Caco-2 (cell line): ENCODE measurements around the gene PAPSS1. TPM values are rescaled to one million over a fixed set of nuclear protein-coding genes. Genes with fewer than 3 reads are reported as not detected.

Source experiments
- BruUV-seq: library from RNA; stranded (reverse); fragments of 400-500 nt; replicated peaks from 2 replicates; lab custom pipeline; 2021; lab: Mats Ljungman, UMichigan
- CTCF ChIA-PET: fragments of 300-600 bp; sonication (Branson Sonifier 250); formaldehyde crosslinking; loops from one replicate; lab custom pipeline; 2022; ENCODE audit warnings: antibody characterized with exemption; lab: Charles Lee
- POLR2A ChIA-PET: fragments of 300-600 bp; sonication (Branson Sonifier 250); formaldehyde crosslinking; loops from one replicate; lab custom pipeline; 2022; ENCODE audit warnings: antibody characterized with exemption; lab: Charles Lee
- DNase-seq, 2 experiments: peaks; one replicate each; pipeline versions ENCODE4 v3.0.0 to v3.0.0-alpha.2; 2020 to 2022
- H3K27me3 ChIP-seq: replicated peaks from 2 replicates; pipeline ENCODE4 v1.6.0; 2011; ENCODE audit warnings: low read length; ENCODE audit not compliant: control insufficient read depth, insufficient read depth
- H3K36me3 ChIP-seq: 2 replicates; pipeline ENCODE4 v1.5.1; 2011; ENCODE audit warnings: low read length; ENCODE audit not compliant: control insufficient read depth, insufficient read depth
- H3K4me1 ChIP-seq: fragments of 250-450 bp; sonication (Bioruptor Pico); 2 replicates; pipeline ENCODE4 v1.5.1; 2020; ENCODE audit warnings: mild to moderate bottlenecking
- H3K4me3 ChIP-seq: 2 replicates; pipeline ENCODE4 v1.5.1; 2011; ENCODE audit warnings: low read depth, mild to moderate bottlenecking, control low read depth, low read length
- H3K9me3 ChIP-seq: fragments of 250-450 bp; sonication (Bioruptor Pico); 2 replicates; pipeline ENCODE4 v1.5.1; 2020; ENCODE audit warnings: mild to moderate bottlenecking, moderate library complexity
- H3K27ac Mint-ChIP-seq: one replicate; pipeline ENCODE4 v1.8.0; 2022; ENCODE audit warnings: mixed read lengths; ENCODE audit not compliant: unreplicated experiment
- H3K27me3 Mint-ChIP-seq: one replicate; pipeline ENCODE4 v1.8.0; 2022; ENCODE audit warnings: mixed read lengths; ENCODE audit not compliant: insufficient read depth, unreplicated experiment
- H3K36me3 Mint-ChIP-seq: one replicate; pipeline ENCODE4 v1.8.0; 2022; ENCODE audit warnings: mild to moderate bottlenecking, mixed read lengths; ENCODE audit not compliant: insufficient read depth, unreplicated experiment
- H3K4me1 Mint-ChIP-seq: one replicate; pipeline ENCODE4 v1.8.0; 2022; ENCODE audit warnings: low read depth, mixed read lengths; ENCODE audit not compliant: unreplicated experiment
- H3K4me3 Mint-ChIP-seq: one replicate; pipeline ENCODE4 v1.8.0; 2022; ENCODE audit warnings: mild to moderate bottlenecking, moderate library complexity, mixed read lengths; ENCODE audit not compliant: unreplicated experiment
- H3K9me3 Mint-ChIP-seq: one replicate; pipeline ENCODE4 v1.8.0; 2022; ENCODE audit warnings: mixed read lengths; ENCODE audit not compliant: unreplicated experiment
- intact Hi-C: fragments of 100-400 bp; cut with micrococcal nuclease; formaldehyde crosslinking; loops from one replicate; pipeline ENCODE4 v1.10.0; 2022; ENCODE audit not compliant: unreplicated experiment
- total RNA-seq: library from RNA; stranded (reverse); gene quantifications from 2 replicates; pipeline ENCODE4 v1.2.3, GENCODE V29; 2022
- TF ChIP-seq, protein P1 (sequence below), 2 experiments: fragments of 200-600 bp in 1 of 2; IDR thresholded peaks; 1 replicate in 1 of 2; 2 replicates in 1 of 2; pipeline versions ENCODE4 v1.5.1 to v1.8.0; 2011 to 2022; ENCODE audit warnings: antibody characterized with exemption in 1 of 2, control low read depth in 1 of 2, inconsistent platforms in 1 of 2, low read depth in 1 of 2, low read length in 1 of 2, mild to moderate bottlenecking in 1 of 2, moderate library complexity in 1 of 2; ENCODE audit not compliant: insufficient read depth in 1 of 2, severe bottlenecking in 1 of 2, unreplicated experiment in 1 of 2

Gene PAPSS1
- total RNA-seq, 1 experiment from 2014 or later, result 66.1 TPM

GRCh38 chr4:107712236-107712635 lies 7.8 kb downstream of the PAPSS1 start:
- Histone ChIP-seq H3K4me3 (no peak overlapping the region), H3K36me3 (no peaks in the 10 kb centered on the region), H3K4me1 (peaks cover 9% of the 10 kb centered on the region), H3K9me3 (no peaks in the 10 kb centered on the region), H3K27me3 (no peaks in the 10 kb centered on the region)
- DNase-seq, result no peak
- Mint-ChIP-seq H3K36me3 (peaks cover 10% of the 10 kb centered on the region), H3K4me3 (no peak overlapping the region), H3K27ac (no peak overlapping the region), H3K9me3 (peaks cover 9% of the 10 kb centered on the region), H3K27me3 (no peaks in the 10 kb centered on the region), H3K4me1 (peaks cover 12% of the 10 kb centered on the region)
- ChIA-PET POLR2A (no interaction called here), CTCF (no interaction called here)
- intact Hi-C loops, result no loop called here
- no TSS peak for BruUV-seq
- TF ChIP-seq, protein P1, sequence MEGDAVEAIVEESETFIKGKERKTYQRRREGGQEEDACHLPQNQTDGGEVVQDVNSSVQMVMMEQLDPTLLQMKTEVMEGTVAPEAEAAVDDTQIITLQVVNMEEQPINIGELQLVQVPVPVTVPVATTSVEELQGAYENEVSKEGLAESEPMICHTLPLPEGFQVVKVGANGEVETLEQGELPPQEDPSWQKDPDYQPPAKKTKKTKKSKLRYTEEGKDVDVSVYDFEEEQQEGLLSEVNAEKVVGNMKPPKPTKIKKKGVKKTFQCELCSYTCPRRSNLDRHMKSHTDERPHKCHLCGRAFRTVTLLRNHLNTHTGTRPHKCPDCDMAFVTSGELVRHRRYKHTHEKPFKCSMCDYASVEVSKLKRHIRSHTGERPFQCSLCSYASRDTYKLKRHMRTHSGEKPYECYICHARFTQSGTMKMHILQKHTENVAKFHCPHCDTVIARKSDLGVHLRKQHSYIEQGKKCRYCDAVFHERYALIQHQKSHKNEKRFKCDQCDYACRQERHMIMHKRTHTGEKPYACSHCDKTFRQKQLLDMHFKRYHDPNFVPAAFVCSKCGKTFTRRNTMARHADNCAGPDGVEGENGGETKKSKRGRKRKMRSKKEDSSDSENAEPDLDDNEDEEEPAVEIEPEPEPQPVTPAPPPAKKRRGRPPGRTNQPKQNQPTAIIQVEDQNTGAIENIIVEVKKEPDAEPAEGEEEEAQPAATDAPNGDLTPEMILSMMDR (IDR thresholded peaks at IDR 0.05; ENCODE audit: insufficient read depth in 1 of 2, low read depth in 1 of 2, low read length in 1 of 2, severe bottlenecking in 1 of 2, unreplicated experiment in 1 of 2), result no peak

DNA sequence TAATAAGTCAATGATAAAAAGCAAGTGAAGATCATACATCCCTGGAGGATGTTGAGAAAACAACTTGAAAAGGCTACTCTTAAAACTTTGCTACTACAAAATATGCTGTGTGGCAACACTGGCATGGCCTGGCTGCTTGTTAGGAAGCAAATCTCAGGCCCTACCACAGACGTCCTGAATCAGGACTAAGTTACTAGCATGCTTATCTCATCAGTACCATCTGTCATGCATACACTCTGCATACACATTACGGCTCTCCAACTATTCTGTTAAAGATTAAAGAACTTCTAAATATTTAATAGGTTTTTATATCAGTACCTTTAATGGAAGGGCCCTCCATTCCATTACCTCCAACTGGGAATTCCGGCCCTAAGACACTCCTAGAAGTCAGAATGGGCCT lies 8.2 kb downstream of the PAPSS1 start:
- H3K36me3 Mint-ChIP-seq, result peaks cover 10% of the 10 kb centered on the region
- H3K4me3 Mint-ChIP-seq, result no peak overlapping the region
- TF ChIP-seq, protein P1 (IDR thresholded peaks at IDR 0.05; ENCODE audit: insufficient read depth in 1 of 2, low read depth in 1 of 2, low read length in 1 of 2, severe bottlenecking in 1 of 2, unreplicated experiment in 1 of 2), result no peak
- no peaks in the 10 kb centered on the region for H3K27me3 Mint-ChIP-seq
- Histone ChIP-seq H3K4me3 (no peak overlapping the region), H3K4me1 (peaks cover 9% of the 10 kb centered on the region), H3K9me3 (no peaks in the 10 kb centered on the region), H3K27me3 (no peaks in the 10 kb centered on the region), H3K36me3 (no peaks in the 10 kb centered on the region; the same call in 1 of the 2 replicates)
- intact Hi-C loops, result no loop called here
- CTCF ChIA-PET, result no interaction called here
- H3K4me1 Mint-ChIP-seq, result peaks cover 12% of the 10 kb centered on the region
- peaks cover 9% of the 10 kb centered on the region for H3K9me3 Mint-ChIP-seq
- POLR2A ChIA-PET, result no interaction called here
- DNase-seq, result no peak
- BruUV-seq, result no TSS peak
- no peak overlapping the region for H3K27ac Mint-ChIP-seq

DNA sequence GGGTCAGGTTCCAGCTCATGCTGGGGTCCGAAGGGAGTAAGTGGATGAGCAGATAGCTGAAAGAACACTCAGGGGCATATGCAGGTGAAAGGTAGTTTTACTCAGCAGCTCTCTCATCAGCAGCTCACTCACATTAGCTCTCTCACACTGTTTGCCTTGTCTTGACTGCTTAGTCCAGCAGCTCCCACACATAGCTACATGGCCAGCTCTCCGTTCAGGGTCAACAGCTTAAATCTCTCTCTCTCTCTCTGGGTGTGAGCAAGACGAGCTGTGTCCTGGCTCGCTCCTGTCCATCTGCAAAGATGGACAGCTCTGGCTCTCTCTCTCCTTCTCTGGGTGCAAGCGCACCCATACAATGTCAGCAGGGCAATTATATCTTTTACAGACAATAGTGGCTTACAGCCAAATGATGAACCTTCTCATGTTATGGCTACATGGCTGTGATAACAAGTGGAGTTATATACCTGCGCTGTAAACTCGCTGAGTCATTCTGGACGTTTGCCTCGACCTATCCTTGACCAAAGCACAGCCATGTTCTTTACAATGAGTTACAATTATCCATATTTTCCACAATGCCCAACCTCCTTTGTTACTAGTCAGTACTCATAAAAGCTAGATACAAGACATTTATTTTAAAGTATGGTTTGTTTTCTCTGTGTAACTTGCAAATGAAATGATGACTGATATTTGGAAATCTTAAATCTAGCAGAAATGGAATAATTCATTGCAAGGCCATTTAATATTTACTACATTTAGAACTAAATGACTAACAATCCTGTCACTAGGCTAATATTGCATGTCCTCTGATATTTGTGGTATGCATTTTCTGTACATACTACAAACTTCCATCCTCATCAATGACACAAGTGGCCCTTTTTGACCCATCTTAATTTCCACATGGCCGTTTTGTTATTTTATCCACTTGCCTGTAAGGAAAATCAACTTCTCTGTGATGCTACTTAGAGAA lies 9.3 kb downstream of the PAPSS1 start:
- intact Hi-C loops, result no loop called here
- no peak for DNase-seq
- Mint-ChIP-seq H3K27ac (no peak overlapping the region), H3K27me3 (no peaks in the 10 kb centered on the region), H3K9me3 (peaks cover 17% of the 10 kb centered on the region), H3K4me3 (no peak overlapping the region), H3K4me1 (peaks cover 12% of the 10 kb centered on the region), H3K36me3 (peaks cover 10% of the 10 kb centered on the region)
- H3K4me1 ChIP-seq, result peaks cover 9% of the 10 kb centered on the region
- TF ChIP-seq, protein P1 (IDR thresholded peaks at IDR 0.05; ENCODE audit: insufficient read depth in 1 of 2, low read depth in 1 of 2, low read length in 1 of 2, severe bottlenecking in 1 of 2, unreplicated experiment in 1 of 2), result no peak
- ChIA-PET POLR2A (no interaction called here), CTCF (no interaction called here)
- no peaks in the 10 kb centered on the region for H3K27me3 ChIP-seq
- H3K9me3 ChIP-seq, result peaks cover 8% of the 10 kb centered on the region; the same call in 1 of the 2 replicates
- no TSS peak for BruUV-seq
- no peaks in the 10 kb centered on the region; the same call in 1 of the 2 replicates for H3K36me3 ChIP-seq
- H3K4me3 ChIP-seq, result no peak overlapping the region
